ENCODE data around the gene ZDHHC8.

Gene ZDHHC8

DNA sequence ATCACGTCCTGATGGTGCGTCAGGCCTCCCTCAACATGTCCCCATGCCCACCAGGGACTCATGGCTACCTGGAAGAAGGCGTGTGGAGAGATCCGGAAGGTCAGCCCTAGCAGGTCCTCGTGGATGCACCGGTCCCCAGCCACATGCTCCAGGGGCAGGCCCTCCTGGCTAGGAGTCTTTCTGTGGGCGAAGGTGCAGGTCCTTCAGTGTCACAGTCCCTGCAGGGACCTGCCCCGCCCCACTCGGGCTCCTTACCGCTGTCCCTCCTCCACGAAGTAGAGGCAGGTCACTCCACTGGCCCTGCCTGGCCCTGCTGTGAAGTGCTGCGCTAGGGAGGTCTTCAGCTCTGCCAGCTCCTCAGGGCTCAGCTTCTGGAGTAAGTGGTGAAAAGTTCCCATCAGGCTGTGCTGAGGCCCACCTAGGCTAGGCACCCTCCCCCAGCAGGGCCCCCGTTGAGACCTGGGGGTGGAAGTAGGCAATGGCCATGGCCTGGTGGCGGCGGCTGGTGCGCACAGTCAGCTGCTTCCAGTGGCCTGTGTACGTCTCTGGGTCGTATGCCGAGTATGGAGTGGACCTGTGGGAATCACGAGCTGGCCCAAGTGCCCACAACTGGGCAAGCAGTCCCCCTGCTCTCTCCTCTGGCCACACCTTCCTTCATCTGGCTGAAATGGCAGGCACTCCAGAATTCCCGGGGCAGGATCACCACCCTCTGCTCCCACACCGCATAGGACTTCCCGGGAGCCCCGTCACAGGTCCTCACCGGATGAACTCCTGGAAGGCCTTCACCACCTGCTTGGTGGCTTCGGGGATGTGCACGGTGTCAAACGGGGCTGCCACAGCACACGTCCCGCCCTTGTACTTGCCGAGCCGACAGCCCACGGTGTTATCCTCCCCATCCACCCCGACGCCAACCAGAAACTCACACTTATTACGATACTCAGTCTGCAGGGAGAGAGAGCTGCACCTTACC, 16.8 kb upstream of the ZDHHC8 start:
- DNase-seq (ENCODE audit: low read depth): no peak

DNA sequence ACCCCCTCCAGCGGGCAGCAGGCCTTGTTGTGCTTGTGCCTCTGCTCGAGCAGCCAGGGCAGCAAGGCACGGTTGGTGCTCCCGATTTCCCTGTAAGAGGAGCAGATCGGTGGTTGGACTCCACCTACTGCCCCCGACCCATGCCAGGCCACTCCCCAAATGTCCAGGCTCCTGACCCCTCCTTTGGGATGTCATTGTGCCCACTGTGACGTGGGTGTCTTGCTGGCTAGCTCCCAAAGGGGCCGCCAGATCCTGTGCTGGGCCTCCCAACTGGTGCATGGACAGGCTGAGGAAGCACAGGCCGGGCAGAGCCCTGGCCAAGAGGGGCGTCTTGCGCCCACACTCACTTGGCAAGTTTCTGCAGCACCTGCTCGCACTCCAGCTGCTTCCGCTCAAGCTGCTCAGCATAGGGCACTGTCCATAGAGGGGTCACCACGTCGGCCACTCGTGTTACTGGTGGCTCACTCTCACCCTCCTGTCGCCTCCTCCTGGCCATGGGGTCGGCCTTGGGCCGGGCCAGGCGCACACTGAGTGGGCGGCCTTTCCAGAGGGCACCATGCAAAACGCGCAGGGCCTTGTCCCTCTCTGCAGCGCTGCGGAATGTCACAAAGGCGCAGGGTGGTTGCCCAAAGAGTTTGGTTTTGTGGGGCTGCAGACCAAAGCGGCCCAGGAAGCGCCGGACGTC, 15.8 kb upstream of the ZDHHC8 start, which contains the start of gene RANBP1:
Gene RANBP1, plus strand, starts transcription at position 414 of the 685 bp plus-strand sequence. Its CDS starts 81 bp downstream, at position 495.
- DNase-seq (ENCODE audit: low read depth): no peak

DNA sequence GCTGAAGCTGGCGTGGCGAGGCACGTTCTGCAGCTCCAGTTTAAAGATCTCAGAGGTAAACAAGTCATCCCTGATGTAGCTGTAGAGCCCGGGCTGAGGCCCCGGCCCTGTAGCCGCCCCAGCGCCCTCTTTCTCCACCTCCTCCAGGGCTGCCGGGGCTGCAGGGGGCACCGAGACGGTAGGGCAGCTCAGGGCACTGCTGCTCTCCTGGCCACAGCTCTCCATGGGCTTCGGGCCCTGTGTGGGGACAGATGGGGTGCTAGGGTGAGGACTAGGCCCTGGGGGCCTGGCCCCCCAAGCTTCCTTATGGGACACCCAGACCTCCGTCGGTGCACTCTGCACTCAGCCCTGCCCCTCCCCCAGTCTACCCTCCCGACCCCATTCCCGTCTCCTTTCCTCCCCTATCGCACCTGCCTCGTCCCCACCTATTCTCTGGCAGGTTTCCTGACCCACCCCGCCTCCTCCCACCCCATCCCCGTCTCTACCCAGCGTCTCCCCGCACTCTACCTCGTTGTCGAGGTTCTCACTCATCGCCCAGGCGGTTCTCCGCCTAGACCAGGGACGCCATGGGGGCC, 15.1 kb upstream of the ZDHHC8 start:
- DNase-seq (ENCODE audit: low read depth): no peak

DNA sequence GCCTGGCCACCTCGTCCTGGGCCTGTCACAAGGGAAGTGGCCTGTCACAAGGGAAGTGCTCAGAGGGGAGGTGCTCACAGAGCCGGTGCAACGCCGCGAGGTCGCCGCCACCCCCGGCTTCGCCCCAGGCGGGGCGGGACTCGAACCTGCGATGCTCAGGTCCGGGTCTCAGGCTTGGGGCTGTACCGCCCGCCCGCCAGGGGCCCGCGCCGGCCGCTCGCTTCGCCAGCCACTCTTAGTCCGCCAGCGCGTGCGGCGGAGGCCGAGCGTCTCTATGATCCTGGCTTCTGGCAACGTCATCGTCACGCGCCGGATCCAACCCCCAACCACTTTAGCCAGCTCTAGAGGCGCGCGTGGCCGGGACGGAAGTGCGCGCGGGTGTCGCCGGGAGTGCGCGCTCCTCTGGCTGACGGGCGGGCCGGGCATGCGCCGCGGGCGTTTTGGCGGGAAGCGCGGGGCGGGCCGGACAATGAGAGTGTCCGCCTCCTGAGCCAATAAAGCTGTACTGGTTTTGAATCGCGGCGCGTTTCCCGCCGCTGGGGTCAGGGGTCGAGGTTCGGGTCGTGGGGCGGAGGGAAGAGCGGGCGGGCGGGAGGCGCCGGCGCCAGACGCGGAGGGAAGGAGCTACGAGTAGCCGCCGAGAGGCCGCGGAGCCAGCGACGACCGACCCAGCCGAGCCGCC, 14.5 kb upstream of the ZDHHC8 start, which contains the start of gene TRMT2A:
Gene TRMT2A, minus strand, starts transcription at position 276 of the 682 bp plus-strand sequence. CDS start 320 bp downstream, outside the sequence.
- peak; percentile 96 for DNase-seq (ENCODE audit: low read depth)

DNA sequence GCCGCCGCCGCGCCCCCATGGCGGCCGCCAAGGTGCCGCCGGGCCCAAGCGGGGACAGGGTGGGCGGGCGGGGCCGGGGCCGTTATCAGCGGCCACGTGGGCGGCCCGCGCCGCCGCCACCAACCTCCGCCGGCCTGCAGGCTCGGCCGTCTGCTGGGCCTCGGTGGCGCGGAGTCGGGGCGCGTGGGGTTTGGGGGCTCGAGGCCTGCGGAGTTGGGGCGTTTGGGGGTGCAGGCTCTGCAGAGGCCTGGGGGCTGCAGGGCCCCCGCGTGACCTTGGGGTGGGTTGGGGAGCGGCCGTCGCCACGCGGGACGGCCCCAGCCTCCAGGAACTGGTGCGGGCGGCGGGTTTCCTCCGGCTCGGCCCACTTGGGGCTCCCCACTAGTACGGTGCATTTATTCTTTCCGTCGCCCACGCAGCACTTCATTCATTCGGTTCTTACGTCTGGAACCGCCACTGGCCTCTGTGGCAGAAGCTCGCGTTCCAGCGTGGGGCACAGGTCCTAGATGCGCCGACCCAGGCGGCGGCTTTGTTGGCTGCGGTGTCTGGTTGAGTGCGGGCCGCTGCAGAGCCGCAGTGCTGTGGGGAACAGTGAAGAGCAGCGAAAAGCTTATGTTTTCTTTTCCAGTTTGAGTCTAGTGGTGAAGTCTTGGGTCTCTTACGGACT, 13.8 kb upstream of the ZDHHC8 start:
- DNase-seq (ENCODE audit: low read depth): no peak

DNA sequence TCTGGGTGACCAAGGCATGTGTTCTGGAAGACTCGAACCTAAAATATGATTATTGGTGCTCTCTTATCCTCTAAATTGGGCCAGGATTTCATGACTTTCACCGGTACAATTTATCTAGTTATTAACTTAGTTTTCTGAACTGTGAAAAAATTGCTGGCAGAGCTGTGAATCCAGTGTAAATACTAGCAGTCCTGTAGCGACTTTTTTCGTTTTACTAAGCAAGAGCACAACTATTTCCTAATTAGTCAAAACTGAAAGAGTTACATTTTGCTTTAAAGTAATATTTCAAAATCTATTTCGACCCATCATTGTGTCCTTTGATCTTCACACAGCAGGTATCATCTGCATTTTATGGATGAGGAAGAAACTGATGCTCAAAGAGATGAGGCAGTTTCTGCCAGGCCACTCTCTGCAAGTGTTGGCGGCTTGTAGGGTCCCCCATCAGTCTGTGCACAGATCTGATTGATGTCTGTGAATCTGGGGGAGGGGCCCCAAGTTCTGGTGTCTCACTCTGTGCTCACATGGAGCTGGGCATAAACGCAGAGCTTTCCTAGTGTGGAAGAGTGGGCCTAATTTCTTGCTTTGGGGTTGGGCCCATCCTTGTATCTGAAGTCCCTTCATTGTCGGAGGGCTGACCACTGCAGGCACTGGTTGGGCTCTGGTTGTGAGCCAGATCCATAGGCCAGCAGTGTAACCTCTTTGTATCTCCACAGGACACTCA, 13.1 kb upstream of the ZDHHC8 start:
- DNase-seq (ENCODE audit: low read depth): no peak

DNA sequence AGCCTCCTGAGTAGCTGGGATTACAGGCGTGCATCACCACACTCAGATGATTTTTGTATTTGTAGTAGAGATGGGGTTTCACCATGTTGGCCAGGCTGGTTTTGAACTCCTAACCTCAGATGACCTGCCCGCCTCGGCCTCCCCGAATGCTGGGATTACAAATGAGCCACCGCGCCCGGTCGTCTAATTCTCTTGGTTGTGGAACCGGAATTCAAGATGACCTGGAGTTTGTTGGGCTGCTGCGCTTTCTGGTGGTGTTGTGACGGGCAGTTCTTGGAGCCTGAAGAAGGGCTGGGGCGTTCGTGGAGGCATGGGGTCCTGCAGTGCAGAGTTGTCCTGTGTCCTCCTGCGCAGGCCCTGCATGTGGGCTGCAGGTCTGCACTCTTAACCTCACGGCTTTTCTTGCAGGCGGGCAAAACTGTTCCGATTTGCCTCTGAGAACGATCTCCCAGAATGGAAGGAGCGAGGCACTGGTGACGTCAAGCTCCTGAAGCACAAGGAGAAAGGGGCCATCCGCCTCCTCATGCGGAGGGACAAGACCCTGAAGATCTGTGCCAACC, 9.7 kb upstream of the ZDHHC8 start:
- DNase-seq (ENCODE audit: low read depth): no peak

DNA sequence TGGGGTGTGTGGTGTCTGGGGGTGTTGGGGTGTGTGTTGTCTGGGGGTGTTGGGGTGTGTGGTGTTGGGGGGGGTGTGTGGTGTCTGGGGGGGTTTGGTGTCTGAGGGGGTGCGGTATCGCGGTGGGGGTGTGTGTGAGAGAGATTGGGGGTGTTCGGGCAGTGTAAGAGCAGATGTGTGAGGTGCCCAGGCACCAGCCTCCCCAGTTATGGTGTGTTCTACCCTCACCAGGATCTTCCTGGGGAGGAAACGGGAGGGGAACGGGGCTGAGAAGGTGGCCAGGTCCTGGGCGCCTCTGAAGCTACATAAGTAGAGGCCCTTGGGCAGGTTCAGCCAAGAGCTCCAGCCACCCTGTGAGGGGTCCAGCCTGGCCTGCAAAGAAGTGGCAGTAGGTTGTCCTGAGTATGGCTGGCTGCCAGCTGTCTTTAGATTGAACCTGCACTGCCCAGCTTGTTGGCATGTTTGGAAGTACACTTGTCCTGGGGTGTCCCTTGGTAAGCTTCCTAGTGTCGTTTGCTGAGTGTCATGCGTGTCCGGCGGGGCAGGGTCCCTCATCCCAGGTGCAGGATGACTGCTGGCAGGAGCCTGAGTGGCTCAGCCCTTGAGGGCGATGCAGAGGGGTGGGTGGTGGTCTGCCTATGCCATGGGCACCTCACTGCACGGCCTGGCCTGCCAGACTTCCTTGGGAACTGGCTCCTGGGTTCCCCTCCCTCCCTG, 8.1 kb upstream of the ZDHHC8 start:
- DNase-seq (ENCODE audit: low read depth): no peak

DNA sequence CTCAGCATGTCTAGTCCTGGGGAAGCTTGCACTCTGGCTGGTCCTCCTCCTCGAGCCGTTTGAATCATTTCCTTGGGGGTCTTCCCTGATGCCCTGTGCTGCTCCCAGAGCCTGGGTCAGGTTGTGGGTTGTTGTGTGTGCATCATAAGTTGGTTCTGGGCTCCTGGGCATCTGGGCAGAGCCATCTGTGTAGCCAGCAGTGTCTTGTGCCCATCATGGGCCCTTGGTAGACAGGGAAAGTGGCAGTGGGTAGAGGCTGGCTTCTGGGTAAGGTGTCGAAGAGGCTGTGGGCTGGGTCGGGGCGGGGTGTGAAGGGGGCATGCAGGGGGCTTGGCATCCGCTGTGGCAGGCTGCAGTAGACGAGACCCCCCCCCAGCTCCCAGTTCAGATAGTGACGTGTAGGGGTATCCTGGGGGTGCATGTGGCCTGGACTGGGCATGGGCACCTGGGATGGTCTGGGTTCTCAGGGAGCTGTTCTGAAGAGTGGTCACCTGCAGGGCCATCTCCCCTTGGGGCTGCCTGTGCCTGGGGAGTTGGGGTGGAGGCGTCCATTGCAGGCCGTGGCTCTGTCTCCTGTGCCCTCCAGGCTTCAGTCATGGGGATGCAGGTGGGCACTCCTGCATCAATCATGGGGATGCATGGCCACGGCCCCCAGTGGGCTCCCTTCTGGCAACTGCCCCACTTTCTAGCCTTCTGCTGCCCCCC, 7.4 kb upstream of the ZDHHC8 start:
- no peak for DNase-seq (ENCODE audit: low read depth)

DNA sequence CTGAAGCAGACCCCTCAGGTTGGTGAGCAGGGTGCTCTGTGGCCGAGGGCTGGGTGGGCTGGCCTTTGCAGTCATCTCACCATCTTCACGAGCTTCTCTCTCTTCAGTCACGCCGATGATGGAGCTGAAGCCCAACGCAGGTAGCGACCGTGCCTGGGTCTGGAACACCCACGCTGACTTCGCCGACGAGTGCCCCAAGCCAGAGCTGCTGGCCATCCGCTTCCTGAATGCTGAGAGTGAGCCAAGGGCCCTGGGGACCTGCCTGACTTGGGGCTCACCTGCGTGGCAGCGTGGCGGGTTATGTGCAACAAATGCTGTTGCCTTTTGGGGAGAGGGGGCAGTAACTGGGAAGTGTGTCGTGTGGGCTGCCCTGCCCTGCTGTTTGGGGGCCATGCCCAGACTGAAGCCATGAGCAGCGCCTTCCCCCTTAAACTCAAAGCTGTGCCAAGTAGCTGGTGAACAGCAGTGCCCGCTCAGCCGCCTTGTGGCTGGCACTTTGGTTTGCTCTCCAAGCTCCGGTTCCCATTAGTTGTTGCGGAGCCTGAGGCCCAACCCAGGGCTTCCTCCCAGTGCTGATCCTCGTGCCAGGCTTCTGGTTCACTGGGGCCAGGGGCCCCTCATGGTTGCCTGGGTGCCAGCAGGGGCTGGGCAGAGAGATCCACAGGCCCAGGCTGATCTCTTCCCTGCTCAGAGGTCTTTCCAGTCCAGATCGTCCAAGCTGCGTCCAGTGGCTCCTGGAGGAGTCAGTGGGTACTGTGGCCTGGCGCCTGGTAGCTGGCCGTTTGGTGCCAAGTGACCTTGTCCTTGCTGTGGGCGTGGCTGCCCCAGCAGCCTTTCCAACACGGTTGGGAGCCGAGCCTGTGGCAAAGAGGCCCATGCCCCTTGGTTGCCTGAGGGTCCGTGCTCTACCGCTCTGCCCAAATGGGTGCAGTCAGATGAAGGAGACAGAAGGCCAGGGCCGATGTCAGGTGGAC, 6.1 kb upstream of the ZDHHC8 start:
- DNase-seq (ENCODE audit: low read depth): no peak

DNA sequence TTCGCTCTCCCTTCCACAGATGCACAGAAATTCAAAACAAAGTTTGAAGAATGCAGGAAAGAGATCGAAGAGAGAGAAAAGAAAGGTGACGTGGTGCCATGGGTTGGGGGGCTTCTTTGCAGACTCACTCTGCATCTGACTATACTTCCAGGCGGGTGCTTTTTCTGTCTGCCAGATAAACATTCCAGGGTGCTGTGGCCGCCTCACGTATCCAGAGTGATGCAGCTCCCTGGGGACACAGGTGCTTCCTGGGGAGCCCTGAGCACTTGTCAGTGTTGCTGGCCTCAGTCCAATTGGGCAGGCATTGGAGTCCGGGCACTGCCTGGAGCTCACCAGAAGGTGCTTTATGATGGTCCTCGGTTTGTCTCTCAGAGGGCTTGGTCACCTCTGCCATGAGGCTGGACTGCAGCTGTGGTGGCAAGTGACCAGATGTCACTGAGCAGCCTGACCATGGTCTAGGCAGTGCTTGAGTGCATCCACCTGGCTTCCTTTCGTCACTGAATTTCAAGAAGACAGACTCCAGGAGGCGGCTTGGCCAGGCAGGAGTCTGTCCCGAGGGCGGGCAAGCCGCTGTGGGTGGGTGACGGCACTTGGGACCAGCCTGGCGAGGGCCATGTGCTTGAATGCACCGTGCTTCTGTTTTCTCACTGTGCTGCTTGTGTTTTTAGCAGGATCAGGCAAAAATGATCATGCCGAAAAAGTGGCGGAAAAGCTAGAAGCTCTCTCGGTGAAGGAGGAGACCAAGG, 5.1 kb upstream of the ZDHHC8 start:
- DNase-seq (ENCODE audit: low read depth): no peak

DNA sequence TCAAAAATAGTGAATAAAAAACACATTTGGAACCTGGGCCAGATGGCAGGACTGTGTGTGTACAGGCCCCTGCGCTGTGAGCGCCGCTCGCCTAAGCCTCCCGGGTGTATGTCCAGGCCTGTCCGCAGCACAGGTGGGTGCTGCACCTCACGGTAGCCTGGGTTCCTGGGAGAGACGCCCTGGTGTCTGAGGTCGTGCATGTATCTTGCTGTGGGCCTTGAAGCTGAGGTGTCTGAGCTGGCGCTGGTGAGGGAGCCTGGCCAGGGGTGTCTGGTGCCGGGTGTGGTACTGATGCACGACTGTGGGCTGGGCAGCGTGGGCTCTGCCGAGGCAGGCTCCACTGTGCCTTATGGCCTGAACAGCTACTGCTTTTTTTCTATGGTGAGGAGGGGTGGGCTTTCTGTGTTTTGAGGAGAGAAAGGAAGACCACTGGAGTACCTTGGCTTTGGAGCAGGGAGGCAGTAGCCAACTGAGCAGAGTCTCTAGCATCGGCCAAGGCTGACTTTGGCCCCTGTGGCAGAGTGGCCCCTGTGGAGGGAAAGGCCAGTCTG, 4.2 kb upstream of the ZDHHC8 start:
- no peak for DNase-seq (ENCODE audit: low read depth)

DNA sequence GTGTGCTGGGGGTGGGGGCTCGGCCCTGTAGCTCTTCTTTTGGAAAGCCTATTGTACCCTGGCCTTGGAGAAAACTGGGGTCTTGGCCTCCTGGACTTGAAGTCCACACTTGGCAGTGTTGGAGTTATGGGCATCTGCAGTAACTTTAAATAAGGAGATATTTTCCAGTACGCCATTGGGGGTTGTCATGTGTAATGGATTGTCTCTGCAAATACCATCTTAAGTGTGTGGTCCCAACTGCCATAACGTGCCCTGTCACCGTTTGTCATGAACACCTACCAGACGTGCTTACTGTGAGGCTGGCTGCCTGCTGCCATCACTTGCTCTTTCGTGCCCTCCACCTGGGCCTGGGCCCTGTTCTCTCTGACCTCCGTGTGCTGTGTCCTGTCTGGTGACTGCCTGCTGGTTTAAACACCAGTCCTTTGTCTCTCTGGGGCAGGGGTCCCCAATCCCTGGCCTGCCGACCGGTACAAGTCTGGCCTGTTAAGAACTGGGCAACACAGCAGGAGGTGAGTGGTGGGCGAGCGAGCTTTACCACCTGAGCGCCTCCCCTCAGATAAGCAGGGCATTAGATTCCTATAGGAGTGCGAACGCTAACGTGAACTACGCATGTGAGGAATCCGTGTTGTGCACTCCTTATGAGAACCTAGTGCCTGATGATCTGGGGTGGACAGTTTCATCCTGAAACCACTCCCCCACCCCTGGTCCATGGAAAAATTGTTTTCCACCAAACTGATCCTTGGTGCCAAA, 3.6 kb upstream of the ZDHHC8 start:
- no peak for DNase-seq (ENCODE audit: low read depth)

DNA sequence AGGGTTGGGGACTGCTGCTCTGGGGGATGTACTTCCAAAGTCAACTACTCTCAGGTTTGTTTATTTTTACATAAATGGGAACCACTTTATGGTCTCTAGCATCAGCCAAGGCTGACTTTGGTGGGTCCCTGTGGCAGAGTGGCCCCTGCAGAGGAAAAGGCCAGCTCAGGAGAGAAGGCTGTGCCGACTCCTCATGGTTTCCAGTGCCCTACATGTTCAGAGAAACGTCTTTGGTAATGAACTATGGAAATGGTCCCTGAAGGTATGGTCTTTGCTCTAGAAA, 3.0 kb upstream of the ZDHHC8 start:
- no peak for DNase-seq (ENCODE audit: low read depth)

DNA sequence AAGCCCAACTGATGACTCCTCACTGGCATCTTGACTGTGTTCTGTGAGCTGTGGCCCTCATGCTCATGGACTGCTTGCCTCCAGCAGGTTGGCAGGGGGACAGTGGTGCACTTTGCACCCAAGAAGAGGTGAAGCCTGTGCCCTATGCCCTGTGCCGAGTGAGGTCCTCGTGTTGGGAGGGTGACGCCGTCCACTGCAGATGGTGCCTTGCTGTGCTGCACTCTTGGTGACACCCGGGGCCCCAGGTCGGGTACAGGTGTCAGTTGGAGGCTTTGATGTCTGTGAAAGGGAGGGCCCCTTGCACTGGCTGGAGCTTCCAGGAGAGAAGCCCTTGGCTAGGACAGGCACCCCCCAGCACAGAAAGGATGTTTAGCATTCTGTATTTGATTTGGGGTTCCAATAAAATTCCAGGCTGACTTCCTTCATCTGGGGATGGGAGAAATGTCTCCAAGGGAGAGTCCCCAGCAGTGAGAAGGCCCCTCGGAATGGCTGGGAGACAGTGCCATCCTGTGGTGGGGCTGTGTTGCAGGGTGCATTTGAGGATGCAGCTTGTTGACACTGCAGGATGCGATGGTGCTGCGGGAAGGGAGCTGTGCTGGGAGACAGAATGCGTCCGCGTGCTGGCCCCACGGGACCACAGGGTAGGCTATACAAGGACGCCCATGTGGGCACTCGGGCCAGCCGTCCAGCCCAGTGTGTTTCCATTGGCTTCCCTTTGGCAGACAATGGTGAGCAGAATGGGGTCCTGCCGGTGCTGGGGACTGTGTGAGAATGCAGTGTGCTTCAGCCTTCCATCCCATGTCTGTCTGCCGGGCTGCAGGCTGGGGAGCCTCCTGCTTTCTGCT, 2.5 kb upstream of the ZDHHC8 start:
- no peak for DNase-seq (ENCODE audit: low read depth)

DNA sequence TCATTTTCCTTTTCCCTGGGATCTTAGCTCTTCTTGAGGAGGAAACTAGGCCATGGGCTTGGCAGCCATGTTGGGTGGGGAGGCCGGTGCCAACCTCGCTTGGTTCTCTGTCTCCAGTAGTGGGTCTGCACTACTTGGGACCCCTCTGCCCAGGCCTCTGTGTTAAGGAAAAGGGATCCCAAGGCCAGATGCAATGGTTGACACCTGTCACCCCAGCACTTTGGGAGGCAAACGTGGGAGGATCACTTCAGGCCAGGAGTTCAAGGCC, 1.9 kb upstream of the ZDHHC8 start:
- DNase-seq (ENCODE audit: low read depth): no peak

All from GM04504 (cell line).